Fibroblast of villous mesenchyme (primary cell): ENCODE data around the gene ITGA2B. TPM values are rescaled to one million over a fixed set of nuclear protein-coding genes. Genes with fewer than 3 reads are reported as not detected.

Experiments used
- DNase-seq: peaks from one replicate; pipeline ENCODE4 v3.0.0-alpha.2; 2010; ENCODE audit warnings: low read depth
- H3K4me3 ChIP-seq: 2 replicates; pipeline ENCODE4 v1.5.1; 2011; ENCODE audit warnings: low read depth, mild to moderate bottlenecking, low read length
- CTCF ChIP-seq: IDR thresholded peaks from 2 replicates; pipeline ENCODE4 v1.5.1; 2012; ENCODE audit warnings: low read depth, mild to moderate bottlenecking, low read length; ENCODE audit not compliant: insufficient read depth
- total RNA-seq: library from RNA; depleted of rRNA; stranded (reverse); fragments of >200 nt; gene quantifications from 2 replicates; pipeline ENCODE4 v1.2.3, GENCODE V29; 2012

Gene ITGA2B
- total RNA-seq, 1 donor, result under 0.01 TPM

GRCh38 chr17:44354582-44355561 is 34.6 kb downstream of the ITGA2B start:
- TF ChIP-seq CTCF, result peak; percentile 23
- DNase-seq, result no peak
- no peak overlapping the region for H3K4me3 ChIP-seq

- no peak overlapping the region for H3K4me3 ChIP-seq
- DNase-seq, result no peak
- no peak for TF ChIP-seq CTCF
Measured at GRCh38 chr17:44353672-44354331, 35.6 kb downstream of the ITGA2B start.

GRCh38 chr17:44352828-44353671 is 36.4 kb downstream of the ITGA2B start:
- no peak overlapping the region for H3K4me3 ChIP-seq
- no peak for DNase-seq
- TF ChIP-seq CTCF, result no peak

- H3K4me3 ChIP-seq, result no peak overlapping the region
- no peak for TF ChIP-seq CTCF
- no peak for DNase-seq
Measured at GRCh38 chr17:44351961-44352827, 37.3 kb downstream of the ITGA2B start.

- H3K4me3 ChIP-seq, result no peak overlapping the region
Measured at GRCh38 chr17:44351464-44351863, 38.0 kb downstream of the ITGA2B start.

More at GRCh38 chr17:44351464-44351863, 38.0 kb downstream of the ITGA2B start:
- DNase-seq, result no peak
- no peak for TF ChIP-seq CTCF
